Left kidney (tissue), 2 donors: ENCODE results near the gene FNDC3A. TPM values are rescaled to one million over a fixed set of nuclear protein-coding genes. Genes with fewer than 3 reads are reported as not detected.
"Not testable (repeated sequence)": the region's sequence is repeated elsewhere in the genome, so short reads cannot be mapped to it uniquely, and the experiment has no call there.

ENCODE experiments used
- DNase-seq: peaks from one replicate; pipeline ENCODE4 v3.0.0-alpha.2; 2013
- polyA plus RNA-seq: library from polyadenylated mRNA; unstranded; fragments of 120-200 nt; gene quantifications from one replicate; pipeline ENCODE4 v1.2.1, GENCODE V29; 2013; ENCODE audit not compliant: insufficient read length

The FNDC3A gene
- polyA plus RNA-seq, 1 donor: 103 TPM

GRCh38 chr13:49042476-49042875 lies 66.8 kb downstream of the FNDC3A start:
- no peak for DNase-seq

DNA sequence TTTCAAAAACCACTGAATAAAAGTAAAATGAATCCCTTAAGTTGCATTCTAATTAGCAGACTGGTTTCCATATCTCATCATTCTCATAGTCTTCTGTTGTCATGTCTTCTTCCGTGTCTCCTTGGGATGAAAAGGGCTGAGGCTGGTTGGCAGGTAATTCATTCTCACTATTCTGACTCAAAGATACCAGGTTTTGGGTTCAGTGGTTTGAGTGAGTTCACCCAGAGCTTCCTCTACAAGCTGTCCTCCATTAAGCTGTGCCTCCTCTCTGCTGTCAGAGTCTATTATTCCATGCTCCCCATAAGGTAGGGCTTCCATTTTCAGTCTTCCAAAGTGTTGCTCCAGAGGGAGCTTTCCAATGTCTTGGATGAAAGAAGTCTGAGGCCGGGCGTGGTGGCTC lies 68.3 kb downstream of the FNDC3A start:
- no peak for DNase-seq

DNA sequence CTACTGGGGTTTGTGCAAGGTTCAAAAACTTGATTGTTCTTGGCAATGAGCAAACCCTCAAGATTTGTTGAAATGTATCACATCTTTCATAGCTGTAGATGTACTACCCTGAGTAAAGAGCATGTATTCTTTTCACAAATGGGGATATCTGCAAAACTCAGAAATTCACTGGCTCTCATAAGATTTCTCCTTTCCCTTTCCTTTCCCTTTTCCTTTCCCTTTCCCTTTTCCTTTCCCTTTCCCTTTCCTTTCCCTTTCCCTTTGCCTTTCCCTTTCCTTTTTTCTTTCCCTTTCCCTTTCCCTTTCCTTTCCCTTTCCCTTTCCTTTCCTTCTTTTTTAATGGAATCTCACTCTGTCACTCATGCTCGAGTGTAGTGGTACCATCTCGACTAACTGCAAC lies 69.1 kb downstream of the FNDC3A start:
- DNase-seq: no peak

- DNase-seq: no peak
These were observed 70.3 kb downstream of the FNDC3A start for GRCh38 chr13:49046002-49046401.

GRCh38 chr13:49046519-49046918 lies 70.8 kb downstream of the FNDC3A start:
- no peak for DNase-seq

- no peak for DNase-seq
These were observed 77.1 kb downstream of the FNDC3A start for GRCh38 chr13:49052813-49053212.

GRCh38 chr13:49053215-49053614 lies 77.5 kb downstream of the FNDC3A start:
- no peak for DNase-seq

- no peak for DNase-seq
These were observed 78.2 kb downstream of the FNDC3A start for GRCh38 chr13:49053906-49054305.

- no peak for DNase-seq
These were observed 79.3 kb downstream of the FNDC3A start for GRCh38 chr13:49055021-49055420.

DNA sequence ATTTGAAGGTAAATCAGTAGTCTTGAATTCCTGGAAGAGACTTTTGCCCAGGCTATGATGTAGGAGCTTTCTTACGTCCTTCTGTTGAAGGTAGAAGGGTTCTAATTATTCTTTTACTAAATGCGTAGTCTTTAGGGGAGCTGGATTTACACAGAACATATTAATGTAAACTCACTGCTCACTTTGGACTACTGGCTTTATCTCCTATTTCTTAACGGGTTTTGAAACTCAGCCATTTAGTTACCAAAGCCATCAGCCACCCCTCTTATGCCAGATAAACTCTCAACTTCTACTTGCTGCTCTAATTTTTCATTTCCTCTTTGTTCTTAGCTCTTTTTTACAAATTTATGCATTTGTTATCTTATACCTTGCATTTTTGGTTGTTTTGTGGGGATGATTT lies 81.5 kb downstream of the FNDC3A start:
- no peak for DNase-seq

GRCh38 chr13:49058761-49059160 lies 83.0 kb downstream of the FNDC3A start:
- DNase-seq: no peak

- DNase-seq: no peak
These were observed 85.1 kb downstream of the FNDC3A start for GRCh38 chr13:49060678-49061387.

DNA sequence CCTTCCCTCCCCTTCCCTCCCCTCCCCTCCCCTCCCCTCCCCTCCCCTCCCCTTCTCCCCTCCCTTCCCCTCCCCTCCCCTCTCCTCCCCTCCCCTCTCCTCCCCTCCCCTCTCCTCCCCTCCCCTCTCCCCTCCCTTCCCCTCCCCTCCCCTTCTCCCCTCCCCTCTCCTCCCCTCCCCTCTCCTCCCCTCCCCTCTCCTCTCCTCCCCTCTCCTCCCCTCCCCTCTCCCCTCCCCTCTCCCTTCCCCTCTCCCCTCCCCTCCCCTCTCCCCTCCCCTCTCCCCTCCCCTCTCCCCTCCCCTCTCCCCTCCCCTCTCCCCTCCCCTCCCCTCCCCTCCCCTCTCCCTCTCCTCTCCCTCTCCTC lies 85.7 kb downstream of the FNDC3A start:
- DNase-seq: not testable (repeated sequence)

DNA sequence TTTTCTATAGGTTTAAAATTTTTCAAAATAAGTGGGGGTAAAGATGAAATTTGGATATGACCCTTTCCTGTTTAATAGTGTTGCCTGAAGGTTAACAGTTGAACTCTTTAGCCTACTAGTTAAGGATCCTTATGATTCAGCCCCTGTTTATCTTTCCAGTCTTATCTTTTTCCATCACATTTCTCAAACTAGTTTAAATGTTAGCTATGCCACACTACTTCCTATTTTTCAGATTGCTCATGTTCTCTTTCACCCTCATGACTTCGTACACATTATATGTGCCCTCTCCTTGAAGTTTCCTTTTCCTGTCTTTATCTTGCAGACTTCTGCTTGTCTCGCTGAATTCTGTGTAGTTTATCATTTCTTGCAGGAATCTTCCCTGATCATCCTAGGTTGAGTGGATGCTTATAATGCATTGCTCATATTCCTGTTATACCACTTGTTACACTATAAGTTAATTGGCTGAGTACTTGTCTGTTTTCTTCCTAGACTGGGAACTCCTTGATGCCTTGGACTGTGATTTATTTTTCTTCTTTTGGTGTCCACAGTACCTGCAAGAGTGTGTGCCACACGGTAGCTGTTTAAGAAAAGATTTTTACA lies 86.7 kb downstream of the FNDC3A start:
- DNase-seq: no peak

DNA sequence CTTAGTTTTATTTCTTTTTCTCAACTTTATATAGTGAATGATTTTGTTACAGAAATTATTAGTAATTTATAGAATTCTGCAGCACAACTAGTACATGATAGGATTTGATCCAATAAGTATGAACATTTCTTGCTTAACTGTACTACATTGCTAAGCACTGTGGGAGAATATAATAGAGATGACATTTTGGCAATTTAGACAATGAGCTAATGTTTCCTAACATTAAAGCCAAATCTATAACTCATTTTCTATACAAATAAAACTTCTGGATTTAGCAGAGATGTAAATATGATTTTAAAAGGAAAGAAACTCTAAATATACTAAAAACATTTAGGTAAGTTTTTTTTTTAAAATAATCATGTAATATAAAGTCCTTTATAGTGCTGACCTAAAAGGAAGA lies 87.3 kb downstream of the FNDC3A start:
- DNase-seq: no peak

GRCh38 chr13:49063497-49063896 lies 87.8 kb downstream of the FNDC3A start:
- no peak for DNase-seq

- no peak for DNase-seq
These were observed 88.8 kb downstream of the FNDC3A start for GRCh38 chr13:49064476-49064875.

DNA sequence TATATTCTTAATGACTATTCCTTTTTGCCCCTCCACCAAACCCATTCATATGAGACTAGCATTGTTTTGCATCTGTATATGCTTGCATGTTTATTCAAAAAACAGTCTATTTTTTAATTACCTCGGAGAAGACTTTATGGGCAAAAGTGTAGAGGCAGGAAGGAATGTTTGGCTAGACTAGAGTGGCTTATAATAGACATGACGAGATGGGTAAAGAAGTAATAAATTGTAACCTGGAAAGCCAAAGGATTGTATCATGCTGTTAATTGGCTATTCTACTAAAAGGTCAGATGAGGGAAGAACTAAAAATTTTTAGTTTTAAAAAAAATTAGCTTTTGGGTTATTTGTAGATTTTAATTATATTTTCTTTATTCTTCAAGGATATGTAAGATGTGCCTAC lies 91.1 kb downstream of the FNDC3A start:
- no peak for DNase-seq

GRCh38 chr13:49068498-49068897 lies 92.8 kb downstream of the FNDC3A start:
- DNase-seq: not testable (repeated sequence)

GRCh38 chr13:49070021-49070420 lies 94.3 kb downstream of the FNDC3A start:
- DNase-seq: not testable (repeated sequence)

DNA sequence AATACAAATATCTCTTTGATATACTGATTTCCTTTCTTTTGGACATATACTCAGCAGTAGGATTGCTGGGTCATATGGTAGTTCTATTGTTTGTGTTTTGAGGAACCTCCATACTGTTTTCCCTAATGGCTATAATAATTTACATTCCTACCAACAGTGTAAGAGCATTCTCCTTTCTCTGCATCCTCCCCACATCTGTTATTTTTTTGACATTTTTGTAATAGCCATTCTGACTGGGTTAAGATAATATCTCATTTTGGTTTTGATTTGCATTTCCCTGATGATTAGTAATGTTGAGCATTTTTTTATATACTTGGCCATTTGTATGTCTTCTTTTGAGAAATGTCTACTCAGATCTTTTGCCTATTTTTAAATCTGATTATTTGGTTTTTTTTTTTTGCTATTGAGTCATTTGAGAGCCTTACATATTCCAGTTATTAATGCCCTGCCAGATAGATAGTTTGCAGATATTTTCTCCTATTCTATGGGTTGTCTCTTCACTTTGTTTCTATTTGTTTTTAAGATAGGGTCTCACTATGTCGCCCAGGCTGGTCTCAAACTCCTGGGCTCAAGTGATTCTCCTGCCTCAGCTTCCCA lies 95.7 kb downstream of the FNDC3A start:
- DNase-seq: no peak

- DNase-seq: no peak
These were observed 107.2 kb downstream of the FNDC3A start for GRCh38 chr13:49082653-49083536.

- DNase-seq: no peak
These were observed 109.2 kb downstream of the FNDC3A start for GRCh38 chr13:49084961-49085360.
